GM23338 (cell line): ENCODE data around the gene ZFR. TPM values are rescaled to one million over a fixed set of nuclear protein-coding genes. Genes with fewer than 3 reads are reported as not detected.

ENCODE experiments used
- ATAC-seq: fragments of 200-7000 bp; cut with Tn5 transposase; 3 replicates; pipeline ENCODE4 v1.9.1; 2020
- DNase-seq: peaks from one replicate; pipeline ENCODE4 v3.0.0-alpha.2; 2015; ENCODE audit warnings: low spot score
- H2AFZ ChIP-seq: fragments of 200-600 bp; sonication (generic); 2 replicates; pipeline ENCODE4 v1.8.0; 2016; ENCODE audit warnings: antibody characterized with exemption, mild to moderate bottlenecking, moderate library complexity
- H3F3A ChIP-seq: fragments of 200-600 bp; sonication (generic); replicated peaks from 2 replicates; pipeline ENCODE4 v1.8.0; 2017; ENCODE audit warnings: antibody characterized with exemption, mixed run types, low read depth
- H3K27ac ChIP-seq: fragments of 200-600 bp; sonication (generic); 2 replicates; pipeline ENCODE4 v1.6.1; 2016; ENCODE audit warnings: low read depth
- H3K27me3 ChIP-seq: fragments of 200-600 bp; sonication (generic); 2 replicates; pipeline ENCODE4 v1.8.0; 2016; ENCODE audit warnings: mild to moderate bottlenecking, mixed run types, moderate library complexity; ENCODE audit not compliant: insufficient read depth
- H3K36me3 ChIP-seq: fragments of 200-600 bp; sonication (generic); 2 replicates; pipeline ENCODE4 v1.8.0; 2016; ENCODE audit warnings: mild to moderate bottlenecking; ENCODE audit not compliant: insufficient read depth
- H3K4me1 ChIP-seq: fragments of 200-600 bp; sonication (generic); 2 replicates; pipeline ENCODE4 v1.8.0; 2016; ENCODE audit warnings: mild to moderate bottlenecking, moderate library complexity; ENCODE audit not compliant: insufficient read depth
- H3K4me2 ChIP-seq: fragments of 200-600 bp; sonication (generic); 2 replicates; pipeline ENCODE4 v1.7.1; 2017; ENCODE audit warnings: mixed run types
- H3K4me3 ChIP-seq: fragments of 200-600 bp; sonication (generic); 2 replicates; pipeline ENCODE4 v1.6.1; 2016; ENCODE audit warnings: mixed run types
- H3K79me2 ChIP-seq: fragments of 200-600 bp; sonication (generic); replicated peaks from 2 replicates; pipeline ENCODE4 v1.8.0; 2017; ENCODE audit warnings: mild to moderate bottlenecking; ENCODE audit not compliant: insufficient read depth
- H3K9me2 ChIP-seq: fragments of 200-600 bp; sonication (generic); 2 replicates; pipeline ENCODE4 v1.8.0; 2017; ENCODE audit not compliant: insufficient read depth
- H4K20me1 ChIP-seq: fragments of 200-600 bp; sonication (generic); replicated peaks from 2 replicates; pipeline ENCODE4 v1.8.0; 2017; ENCODE audit warnings: mild to moderate bottlenecking; ENCODE audit not compliant: insufficient read depth
- H3K27ac Mint-ChIP-seq: 2 replicates; pipeline ENCODE4 v1.8.0; 2020; ENCODE audit warnings: inconsistent platforms, mild to moderate bottlenecking, moderate library complexity, mixed read lengths
- H3K27me3 Mint-ChIP-seq: 3 replicates; pipeline ENCODE4 v1.8.0; 2022; ENCODE audit warnings: low read depth, mild to moderate bottlenecking, moderate library complexity, mixed read lengths, inconsistent platforms; ENCODE audit not compliant: insufficient read depth, poor library complexity
- H3K36me3 Mint-ChIP-seq: 3 replicates; pipeline ENCODE4 v1.8.0; 2021; ENCODE audit warnings: low read depth, mild to moderate bottlenecking, inconsistent platforms, moderate library complexity, mixed read lengths
- H3K4me1 Mint-ChIP-seq: 3 replicates; pipeline ENCODE4 v1.8.0; 2020; ENCODE audit warnings: mild to moderate bottlenecking, inconsistent platforms, mixed read lengths
- H3K4me3 Mint-ChIP-seq: 3 replicates; pipeline ENCODE4 v1.8.0; 2021; ENCODE audit warnings: moderate library complexity, mild to moderate bottlenecking, inconsistent platforms, mixed read lengths
- H3K9me3 Mint-ChIP-seq: 3 replicates; pipeline ENCODE4 v1.8.0; 2020; ENCODE audit warnings: moderate library complexity, mild to moderate bottlenecking, inconsistent platforms, mixed read lengths
- CREB1 ChIP-seq: fragments of 250-450 bp; sonication (Bioruptor Pico); IDR thresholded peaks from 2 replicates; pipeline ENCODE4 v1.5.0; 2020; ENCODE audit warnings: low read depth, mild to moderate bottlenecking, moderate library complexity
- CTCF ChIP-seq, 2 experiments: fragments of 200-600 bp in 1 of 2; sonication (generic) in 1 of 2; conservative IDR thresholded peaks; 2 replicates each; pipeline versions ENCODE4 v1.5.1 to v1.6.1; 2016 to 2017; ENCODE audit warnings: antibody characterized with exemption in 2 of 2, low read depth in 2 of 2, mild to moderate bottlenecking in 2 of 2, moderate library complexity in 1 of 2
- JUNB ChIP-seq: IDR thresholded peaks from one replicate; pipeline ENCODE4 v1.6.1; 2016; ENCODE audit warnings: antibody characterized with exemption; ENCODE audit not compliant: unreplicated experiment
- NANOG ChIP-seq: IDR thresholded peaks from 2 replicates; pipeline ENCODE4 v1.6.1; 2016; ENCODE audit warnings: antibody characterized with exemption, borderline replicate concordance
- POLR2AphosphoS5 ChIP-seq: IDR thresholded peaks from 2 replicates; pipeline ENCODE4 v1.6.1; 2016; ENCODE audit warnings: antibody characterized with exemption, low read depth
- STAT1 ChIP-seq: IDR thresholded peaks from one replicate; pipeline ENCODE4 v1.6.1; 2016; ENCODE audit warnings: antibody characterized with exemption; ENCODE audit not compliant: unreplicated experiment
- ZNF331 ChIP-seq: fragments of 250-450 bp; sonication (Bioruptor Pico); IDR thresholded peaks from 2 replicates; pipeline ENCODE4 v1.5.0; 2020; ENCODE audit warnings: low read depth, mild to moderate bottlenecking, moderate library complexity
- ZNF462 ChIP-seq: fragments of 250-450 bp; sonication (Bioruptor Pico); IDR thresholded peaks from 2 replicates; pipeline ENCODE4 v1.5.0; 2020; ENCODE audit warnings: mild to moderate bottlenecking, moderate library complexity
- polyA plus RNA-seq: library from polyadenylated mRNA; unstranded; fragments of >200 nt; fragmentation: Nextera tagmentation; extraction: Ambion mirVana; gene quantifications from 2 replicates; pipeline ENCODE4 v1.2.1, GENCODE V29; 2016
- total RNA-seq: library from RNA; depleted of rRNA; stranded (reverse); fragments of >200 nt; shearing (Covaris generic); gene quantifications from 2 replicates; pipeline ENCODE4 v1.2.3, GENCODE V29; 2014

Gene ZFR
- total and polyA plus RNA-seq, 2 experiments from 2014 or later, result 92.4 to 103 TPM

GRCh38 chr5:32357658-32358057 lies 86.9 kb downstream of the ZFR start (continued):
- no peak for TF ChIP-seq ZNF462 (CRISPR knock-in tag)
- no peak for TF ChIP-seq CTCF (conservative IDR thresholded peaks at IDR 0.05; ENCODE audit: low read depth in 2 of 2)
- TF ChIP-seq NANOG, result no peak
- no peak for TF ChIP-seq ZNF331 (CRISPR knock-in tag)

GRCh38 chr5:32355686-32356085 lies 88.9 kb downstream of the ZFR start:
- DNase-seq (no peak), ATAC-seq (no peak)
- Mint-ChIP-seq H3K27ac (no peak overlapping the region), H3K4me1 (peaks cover 17% of the 10 kb centered on the region; the same call in 2 of the 3 replicates), H3K9me3 (peaks cover 3% of the 10 kb centered on the region; the same call in 2 of the 3 replicates), H3K4me3 (no peak overlapping the region), H3K36me3 (peaks cover 32% of the 10 kb centered on the region), H3K27me3 (no peaks in the 10 kb centered on the region)
- 0 out of 2 replicates have a peak, but pooled peaks cover 3% of the 10 kb centered on the region for H3K9me2 ChIP-seq
- no peak overlapping the region for H2AFZ ChIP-seq
- no peak overlapping the region for H3K27ac ChIP-seq
- H3K4me3 ChIP-seq, result no peak overlapping the region
- H3F3A ChIP-seq, result no peaks in the 10 kb centered on the region
- peaks cover 18% of the 10 kb centered on the region; the same call in 1 of the 2 replicates for H3K36me3 ChIP-seq
- no peaks in the 10 kb centered on the region for H3K27me3 ChIP-seq
- H4K20me1 ChIP-seq, result no peaks in the 10 kb centered on the region; the same call in 1 of the 2 replicates
- H3K79me2 ChIP-seq, result no peaks in the 10 kb centered on the region
- H3K4me2 ChIP-seq, result no peak overlapping the region
- peaks cover 15% of the 10 kb centered on the region for H3K4me1 ChIP-seq
- TF ChIP-seq CREB1 (CRISPR knock-in tag) (no peak), ZNF462 (CRISPR knock-in tag) (no peak), NANOG (no peak), POLR2AphosphoS5 (no peak), JUNB (no peak), STAT1 (no peak)
